Chondrocyte (in vitro differentiated cells): Measurements from ENCODE around the gene TM4SF4. TPM values are rescaled to one million over a fixed set of nuclear protein-coding genes. Genes with fewer than 3 reads are reported as not detected.
A peak's percentile ranks its signal among the peaks of the same experiment; 100 is the strongest.

Source experiments
- DNase-seq: peaks from one replicate; pipeline ENCODE4 v3.0.0; 2021; ENCODE audit warnings: mixed read lengths, low spot score
- H3K27ac Mint-ChIP-seq: one replicate; pipeline ENCODE4 v1.8.0; 2021; ENCODE audit warnings: mild to moderate bottlenecking, moderate library complexity, mixed read lengths; ENCODE audit not compliant: unreplicated experiment
- H3K27me3 Mint-ChIP-seq: 2 replicates; pipeline ENCODE4 v1.8.0; 2021; ENCODE audit warnings: low read depth, mixed read lengths
- H3K36me3 Mint-ChIP-seq: 2 replicates; pipeline ENCODE4 v1.8.0; 2021; ENCODE audit warnings: low read depth, mixed read lengths
- H3K4me1 Mint-ChIP-seq: 2 replicates; pipeline ENCODE4 v1.8.0; 2021; ENCODE audit warnings: low read depth, mild to moderate bottlenecking, mixed read lengths
- H3K4me3 Mint-ChIP-seq: one replicate; pipeline ENCODE4 v1.8.0; 2021; ENCODE audit warnings: mild to moderate bottlenecking, moderate library complexity, mixed read lengths; ENCODE audit not compliant: unreplicated experiment
- H3K9me3 Mint-ChIP-seq: 2 replicates; pipeline ENCODE4 v1.8.0; 2021; ENCODE audit warnings: low read depth, mixed read lengths
- CTCF ChIP-seq: fragments of 200-600 bp; sonication (generic); IDR thresholded peaks from 2 replicates; pipeline ENCODE4 v1.5.0; 2021; ENCODE audit warnings: antibody characterized with exemption, mild to moderate bottlenecking, moderate library complexity
- total RNA-seq: library from RNA; stranded (reverse); gene quantifications from 3 replicates; pipeline ENCODE4 v1.2.1, GENCODE V29; 2021

The TM4SF4 gene
- total RNA-seq, 1 donor from 2014 or later: not detected

- no peak for DNase-seq
- Mint-ChIP-seq H3K4me3 (no peak overlapping the region), H3K27me3 (no peaks in the 10 kb centered on the region), H3K36me3 (no peaks in the 10 kb centered on the region), H3K27ac (peak overlapping the region; percentile 61), H3K9me3 (no peaks in the 10 kb centered on the region), H3K4me1 (peaks cover 80% of the 10 kb centered on the region)
- no peak for TF ChIP-seq CTCF
Observed at GRCh38 chr3:149551500-149551899, 77.0 kb downstream of the TM4SF4 start.

DNA sequence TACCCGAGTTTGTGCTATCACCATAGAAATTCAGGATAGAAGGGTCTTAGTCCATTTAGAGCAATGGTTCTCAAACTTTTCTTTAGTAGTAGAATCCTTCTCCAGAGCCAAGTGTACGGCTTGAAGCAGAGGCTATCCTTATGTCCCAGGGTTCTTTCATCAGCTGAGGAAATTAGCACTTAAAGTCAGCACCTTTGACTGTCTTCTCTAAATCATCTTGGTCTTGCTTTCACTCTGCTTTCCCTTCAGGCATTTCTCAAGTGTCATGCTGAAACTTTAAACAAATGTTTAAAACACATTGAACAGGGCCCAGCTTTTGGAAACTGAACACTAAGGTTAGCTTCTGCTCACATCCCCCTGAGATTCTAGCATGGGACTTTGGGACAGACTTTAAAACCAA is 78.2 kb downstream of the TM4SF4 start:
- no peaks in the 10 kb centered on the region for H3K9me3 Mint-ChIP-seq

More for the DNA sequence above, 78.2 kb downstream of the TM4SF4 start:
- no peak for DNase-seq
- H3K27ac Mint-ChIP-seq: peak overlapping the region; percentile 90
- peaks cover 71% of the 10 kb centered on the region for H3K4me1 Mint-ChIP-seq
- no peak for TF ChIP-seq CTCF
- H3K4me3 Mint-ChIP-seq: no peak overlapping the region
- H3K36me3 Mint-ChIP-seq: no peaks in the 10 kb centered on the region
- no peaks in the 10 kb centered on the region for H3K27me3 Mint-ChIP-seq

Other genes with a start within 250 kb of the TM4SF4 start
- 0.20 to 1.4 TPM in 2 of 3 replicates, not detected in the other for gene TM4SF18, start 141.1 kb upstream of the TM4SF4 start, total RNA-seq
- gene TM4SF1, start 97.0 kb upstream of the TM4SF4 start, total RNA-seq: 42.8 to 60.3 TPM (median 59.9 TPM) in 3 replicates
- gene WWTR1, start 183.3 kb downstream of the TM4SF4 start, total RNA-seq: 107 to 121 TPM (median 111 TPM) in 3 replicates